Thoracic aorta (tissue), 2 donors: ENCODE measurements around the gene CHMP2A. TPM values are rescaled to one million over a fixed set of nuclear protein-coding genes. Genes with fewer than 3 reads are reported as not detected.
"Not testable (repeated sequence)": the region's sequence is repeated elsewhere in the genome, so short reads cannot be mapped to it uniquely, and the experiment has no call there.

Experiments used
- ATAC-seq: fragments of 150-250 bp; one replicate; pipeline ENCODE4 v1.8.0; 2017; ENCODE audit warnings: low read depth; ENCODE audit not compliant: insufficient number of reproducible peaks, low FRiP score
- DNase-seq: peaks from one replicate; pipeline ENCODE4 v3.0.0-alpha.2; 2020; ENCODE audit warnings: low spot score
- H3K27ac ChIP-seq, 2 donors: fragments of 200-600 bp; sonication (generic); 1 replicate in 1 of 2; 2 replicates in 1 of 2; pipeline ENCODE4 v1.5.1; 2016; ENCODE audit warnings: mild to moderate bottlenecking in 2 of 2, moderate library complexity in 2 of 2
- H3K27me3 ChIP-seq: fragments of 200-600 bp; sonication (generic); replicated peaks from 2 replicates; pipeline ENCODE4 v1.6.0; 2016; ENCODE audit warnings: mild to moderate bottlenecking; ENCODE audit not compliant: insufficient read depth
- H3K36me3 ChIP-seq: fragments of 200-600 bp; sonication (generic); one replicate; pipeline ENCODE4 v1.5.1; 2016
- H3K4me1 ChIP-seq, 2 donors: fragments of 200-600 bp; sonication (generic); 1 replicate in 1 of 2; 2 replicates in 1 of 2; pipeline versions ENCODE4 v1.5.1 to v1.6.0; 2016; ENCODE audit warnings: low read depth in 2 of 2, mild to moderate bottlenecking in 1 of 2; ENCODE audit not compliant: control insufficient read depth in 1 of 2
- H3K4me3 ChIP-seq: fragments of 200-600 bp; sonication (generic); 2 replicates; pipeline ENCODE4 v1.5.1; 2016; ENCODE audit warnings: mild to moderate bottlenecking
- H3K9me3 ChIP-seq: fragments of 200-600 bp; sonication (generic); 2 replicates; pipeline ENCODE4 v1.5.1; 2016
- total RNA-seq, 2 donors: library from RNA; depleted of rRNA; stranded (reverse); fragments of >200 nt; gene quantifications; one replicate each; pipeline versions ENCODE4 v1.1.0 to v1.2.3, GENCODE V29; 2016
- TF ChIP-seq, protein P1 (sequence below): fragments of 200-600 bp; sonication (generic); IDR thresholded peaks from one replicate; pipeline ENCODE4 v1.5.1; 2019; ENCODE audit warnings: antibody characterized with exemption

CHMP2A gene
- total RNA-seq, 2 donors from 2014 or later = 90.3 to 98.8 TPM

DNA sequence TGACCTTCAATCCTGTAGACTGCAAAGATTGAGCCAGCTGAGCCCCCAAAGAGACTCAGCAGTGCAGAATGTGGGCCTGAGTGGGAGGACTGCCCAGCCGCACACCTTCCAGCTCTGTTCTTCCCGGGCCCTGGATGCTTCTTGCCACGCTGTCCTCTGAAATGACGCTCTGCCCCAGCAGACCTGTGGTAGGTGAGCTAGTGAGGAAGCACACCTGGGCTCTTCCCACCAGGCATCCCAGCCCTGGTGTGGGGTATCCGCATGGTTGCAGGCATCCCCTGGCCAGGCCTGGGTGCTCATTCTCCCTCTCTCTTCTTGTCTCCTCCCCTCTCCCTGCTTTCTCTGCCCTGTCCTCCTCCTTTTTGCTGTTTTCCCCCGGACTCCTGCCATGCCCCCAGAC, 28.1 kb upstream of the CHMP2A start:
- Histone ChIP-seq H3K4me1 (peaks cover 0 to 6% of the 10 kb centered on the region in 2 donors), H3K27ac (no peak overlapping the region), H3K36me3 (peaks cover 16% of the 10 kb centered on the region), H3K4me3 (no peak overlapping the region), H3K27me3 (no peaks in the 10 kb centered on the region), H3K9me3 (no peaks in the 10 kb centered on the region)
- DNase-seq = no peak
- no peak for ATAC-seq
- TF ChIP-seq, protein P1, sequence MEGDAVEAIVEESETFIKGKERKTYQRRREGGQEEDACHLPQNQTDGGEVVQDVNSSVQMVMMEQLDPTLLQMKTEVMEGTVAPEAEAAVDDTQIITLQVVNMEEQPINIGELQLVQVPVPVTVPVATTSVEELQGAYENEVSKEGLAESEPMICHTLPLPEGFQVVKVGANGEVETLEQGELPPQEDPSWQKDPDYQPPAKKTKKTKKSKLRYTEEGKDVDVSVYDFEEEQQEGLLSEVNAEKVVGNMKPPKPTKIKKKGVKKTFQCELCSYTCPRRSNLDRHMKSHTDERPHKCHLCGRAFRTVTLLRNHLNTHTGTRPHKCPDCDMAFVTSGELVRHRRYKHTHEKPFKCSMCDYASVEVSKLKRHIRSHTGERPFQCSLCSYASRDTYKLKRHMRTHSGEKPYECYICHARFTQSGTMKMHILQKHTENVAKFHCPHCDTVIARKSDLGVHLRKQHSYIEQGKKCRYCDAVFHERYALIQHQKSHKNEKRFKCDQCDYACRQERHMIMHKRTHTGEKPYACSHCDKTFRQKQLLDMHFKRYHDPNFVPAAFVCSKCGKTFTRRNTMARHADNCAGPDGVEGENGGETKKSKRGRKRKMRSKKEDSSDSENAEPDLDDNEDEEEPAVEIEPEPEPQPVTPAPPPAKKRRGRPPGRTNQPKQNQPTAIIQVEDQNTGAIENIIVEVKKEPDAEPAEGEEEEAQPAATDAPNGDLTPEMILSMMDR = no peak

DNA sequence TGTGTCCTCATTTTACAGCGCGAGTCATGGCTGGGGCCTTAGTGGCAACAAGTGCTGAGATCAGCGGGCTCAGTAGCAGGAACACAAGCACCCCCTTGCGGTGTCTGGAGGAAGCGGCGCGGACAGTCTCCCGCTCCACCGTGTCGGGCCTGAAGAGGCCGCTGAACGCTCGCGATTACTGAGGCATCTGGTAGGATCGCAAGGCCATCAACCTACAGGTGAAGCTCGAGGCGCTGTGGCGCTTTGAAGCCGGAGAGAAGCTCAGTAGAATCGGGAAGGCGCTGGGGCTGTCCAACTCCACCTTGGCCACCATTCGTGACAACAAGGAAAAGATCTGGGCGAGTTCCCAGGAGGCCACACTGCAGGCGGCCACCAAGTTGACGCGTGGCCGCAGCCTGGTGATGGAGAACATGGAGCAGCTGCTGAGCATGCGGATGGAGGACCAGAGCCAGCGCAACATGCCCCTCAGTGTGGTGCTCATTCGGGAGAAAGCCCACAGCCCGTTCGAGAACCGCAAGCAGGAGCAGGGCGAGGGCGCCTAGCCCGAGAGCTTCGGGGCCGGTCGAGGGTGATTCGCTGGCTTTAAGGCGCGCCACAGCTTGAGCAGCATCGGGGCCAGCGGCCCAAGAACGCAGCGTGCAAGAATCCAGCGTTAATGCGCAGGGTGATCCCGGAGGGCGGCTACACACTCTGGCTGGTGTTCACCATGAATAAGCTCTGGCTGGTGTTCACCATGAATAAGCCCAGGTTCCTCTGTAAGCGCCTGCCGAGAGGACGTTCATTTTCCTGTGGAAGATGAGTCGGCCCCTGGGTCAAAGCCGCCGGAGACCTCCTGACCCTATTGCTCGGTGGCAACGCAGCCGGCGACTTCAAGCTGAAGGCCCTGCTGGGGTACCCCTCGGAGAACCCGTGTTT, 26.6 kb upstream of the CHMP2A start:
- no peaks in the 10 kb centered on the region for H3K9me3 ChIP-seq
- peaks cover 16% of the 10 kb centered on the region for H3K36me3 ChIP-seq
- TF ChIP-seq, protein P1 = peak; percentile 89
- DNase-seq (peak; percentile 45), ATAC-seq (peak; percentile 74)
- H3K27ac ChIP-seq = peak overlapping the region; percentile 27 to 52
- H3K4me1 ChIP-seq = peaks cover 0 to 10% of the 10 kb centered on the region in 2 donors
- H3K27me3 ChIP-seq = no peaks in the 10 kb centered on the region
- H3K4me3 ChIP-seq = no peak overlapping the region

DNA sequence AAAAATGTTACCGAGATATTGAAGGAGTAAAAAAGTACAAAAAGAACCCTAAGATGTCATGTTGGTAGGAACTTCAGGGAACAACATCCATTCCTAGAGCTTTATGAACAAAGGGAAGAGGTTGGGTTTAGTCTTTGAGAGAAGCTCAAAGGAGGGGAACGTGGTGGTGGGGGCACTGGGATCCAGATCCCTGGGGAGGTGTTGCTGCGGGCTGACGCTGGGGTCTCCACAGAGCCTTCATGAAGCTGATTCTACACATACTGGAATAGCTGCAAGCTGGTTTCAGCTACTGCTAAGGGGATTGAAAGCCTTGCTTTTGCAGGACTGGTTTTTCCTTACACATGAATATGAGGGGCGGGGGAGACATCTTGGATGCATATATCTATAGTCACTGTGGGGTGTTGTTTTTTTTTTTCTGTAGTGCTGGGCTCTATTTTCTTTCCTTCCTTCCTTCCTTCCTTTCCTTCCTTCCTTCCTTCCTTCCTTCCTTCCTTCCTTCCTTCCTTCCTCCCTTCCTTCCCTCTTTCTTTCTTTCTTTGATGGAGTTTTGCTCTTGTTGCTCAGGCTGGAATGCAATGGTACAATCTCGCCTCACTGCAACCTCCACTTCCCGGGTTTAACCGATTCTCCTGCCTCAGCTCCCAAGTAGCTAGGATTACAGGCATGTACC, 24.7 kb upstream of the CHMP2A start:
- no peak overlapping the region for H3K4me3 ChIP-seq
- TF ChIP-seq, protein P1 = no peak
- ATAC-seq (no peak), DNase-seq (no peak)
- peaks cover 11% of the 10 kb centered on the region for H3K36me3 ChIP-seq
- no peaks in the 10 kb centered on the region for H3K9me3 ChIP-seq
- H3K27ac ChIP-seq = no peak overlapping the region
- peaks cover 2 to 10% of the 10 kb centered on the region in 2 donors for H3K4me1 ChIP-seq
- H3K27me3 ChIP-seq = no peaks in the 10 kb centered on the region

DNA sequence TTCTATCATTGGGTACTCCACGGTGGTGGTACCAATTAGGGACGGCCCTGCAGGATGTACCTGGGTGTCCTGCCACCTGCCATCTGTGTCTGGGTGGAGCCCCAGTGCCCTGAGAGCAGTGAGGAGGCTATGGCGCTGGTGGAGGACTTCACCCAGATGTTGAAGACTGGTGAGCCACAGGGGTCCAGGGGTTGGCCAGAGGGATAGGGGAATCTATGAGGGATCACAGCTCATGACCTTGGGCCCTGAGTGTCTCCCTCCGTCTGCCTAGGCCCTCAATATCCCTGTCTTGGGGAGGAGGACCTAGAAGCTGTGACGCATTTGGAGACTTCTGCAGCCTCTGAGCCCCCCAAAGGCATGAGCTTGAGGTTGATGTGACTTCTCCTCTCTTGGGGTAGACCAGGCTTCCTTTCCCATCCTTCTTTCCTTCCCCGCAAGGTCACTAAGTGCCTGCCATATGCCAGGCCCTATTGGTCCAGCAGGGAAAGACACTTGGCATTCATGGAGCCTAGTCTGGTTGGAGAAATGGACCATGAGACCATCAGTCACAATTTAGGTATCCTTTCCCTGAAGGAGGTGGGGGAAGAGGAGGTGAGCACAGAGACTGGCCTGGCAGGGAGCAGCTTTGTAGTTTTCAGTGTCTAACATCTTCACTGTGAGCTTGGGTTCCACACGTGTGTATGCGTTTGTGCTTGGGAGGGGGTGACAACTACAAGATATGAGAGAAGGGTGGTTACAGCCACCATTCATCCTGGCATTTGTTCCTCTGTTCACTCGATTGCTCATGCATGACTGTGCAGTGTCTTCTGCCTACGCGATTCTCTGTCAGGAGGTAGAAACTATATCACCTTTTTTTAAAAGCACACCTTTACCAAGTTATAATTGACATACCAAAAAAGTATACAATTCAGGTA, 23.4 kb upstream of the CHMP2A start:
- no peaks in the 10 kb centered on the region for H3K27me3 ChIP-seq
- DNase-seq (no peak), ATAC-seq (no peak)
- peaks cover 12 to 14% of the 10 kb centered on the region in 2 donors for H3K4me1 ChIP-seq
- H3K36me3 ChIP-seq = peaks cover 7% of the 10 kb centered on the region
- TF ChIP-seq, protein P1 = no peak
- no peaks in the 10 kb centered on the region for H3K9me3 ChIP-seq
- H3K27ac ChIP-seq = no peak overlapping the region
- no peak overlapping the region for H3K4me3 ChIP-seq

DNA sequence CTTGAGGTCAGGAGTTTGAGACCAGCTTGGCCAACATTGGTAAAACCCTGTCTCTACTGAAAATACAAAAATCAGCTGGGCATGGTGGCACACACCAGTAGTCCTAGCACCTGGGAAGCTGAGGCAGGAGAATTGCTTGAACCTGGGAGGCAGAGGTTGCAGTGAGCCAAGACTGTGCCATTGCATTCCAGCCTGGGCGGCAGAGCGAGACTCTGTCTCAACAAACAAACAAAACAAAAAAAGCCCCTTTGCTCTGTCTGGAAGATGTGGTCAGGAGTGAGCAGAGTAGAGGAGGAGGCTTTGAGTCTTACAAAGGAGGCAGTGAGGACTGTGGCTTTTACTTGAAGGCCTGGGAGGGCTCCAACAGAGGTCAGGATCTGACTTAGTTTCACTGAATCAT, 22.7 kb upstream of the CHMP2A start:
- H3K4me3 ChIP-seq, H3K36me3 ChIP-seq, ATAC-seq, H3K9me3 ChIP-seq, DNase-seq, H3K27me3 ChIP-seq, H3K27ac ChIP-seq: not testable (repeated sequence)
- peaks cover 12 to 14% of the 10 kb centered on the region in 2 donors for H3K4me1 ChIP-seq
